Measurements from ENCODE around the gene MAFG. TPM values are rescaled to one million over a fixed set of nuclear protein-coding genes. Genes with fewer than 3 reads are reported as not detected.

MAFG gene
- total and polyA plus RNA-seq, 10 donors, result 3.2 to 41.4 (median 23.4) TPM

GRCh38 chr17:81923302-81924260 is 4.0 kb downstream of the MAFG start:
- TF ChIP-seq POLR2A (IDR thresholded peaks at IDR 0.05), result no peak
- TF ChIP-seq POLR2AphosphoS5 (IDR thresholded peaks at IDR 0.05), result peak; percentile 8 to 77 (median 49)
- peak overlapping the region in 7 of 8 donors; percentile 71 to 98 (median 95) for H3K27ac ChIP-seq
- 20 to 30% (median 23%) methylated on average over 20 to 32 of the region's 32 CpGs for WGBS, 5 donors
- no peaks in the 10 kb centered on the region for H3K9me3 ChIP-seq
- H3K36me3 ChIP-seq, result peaks cover 0 to 42% (median 20%) of the 10 kb centered on the region in 6 donors
- peaks cover 0 to 8% (median 6%) of the 10 kb centered on the region in 7 donors for H3K27me3 ChIP-seq (replicated peaks in 1 of 7)
- peak; percentile 92 for DNase-seq
- intact Hi-C loops (cut with DNase I; ENCODE audit: low total_unique reads), result no loop called here
- peak overlapping the region in 6 of 8 donors; percentile 9 to 61 (median 31) for H3K4me3 ChIP-seq
- H3K4me1 ChIP-seq, result peaks cover 25 to 95% (median 74%) of the 10 kb centered on the region in 6 donors

DNA sequence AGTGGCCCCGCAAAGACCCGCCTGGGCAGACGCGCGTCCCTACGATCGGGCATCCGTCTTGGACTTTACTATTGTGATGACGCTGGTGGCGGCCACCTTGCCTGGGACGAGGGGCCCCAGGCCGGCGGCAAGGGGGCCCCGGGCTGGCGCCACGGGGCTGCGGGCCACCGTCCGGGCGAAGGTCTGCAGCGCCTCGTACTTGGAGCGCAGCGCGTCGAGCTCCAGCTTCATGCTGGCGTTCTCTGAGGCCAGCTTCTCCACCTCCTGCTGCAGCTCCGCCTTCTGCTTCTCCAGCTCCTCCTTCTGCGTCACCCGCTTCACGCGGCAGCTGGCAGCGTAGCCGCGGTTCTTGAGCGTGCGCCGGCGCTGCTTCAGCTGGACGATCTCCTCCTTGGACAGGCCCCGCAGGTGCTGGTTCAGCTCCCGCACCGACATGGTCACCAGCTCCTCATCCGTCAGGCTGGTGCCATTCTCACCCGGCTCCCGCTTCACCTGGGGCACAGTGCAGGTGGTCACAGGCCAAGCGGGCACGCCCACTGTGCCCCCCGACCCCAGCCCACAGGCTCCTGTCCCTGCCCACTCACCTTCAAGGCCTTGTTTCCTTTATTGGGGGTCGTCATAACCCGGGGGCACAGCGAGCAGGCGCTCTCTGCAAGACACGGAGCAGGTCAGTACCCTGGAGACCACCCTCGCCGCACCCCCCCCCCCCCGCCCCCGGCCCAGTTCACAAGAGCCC is 4.8 kb downstream of the MAFG start:
- 82 to 85% (median 84%) methylated on average over 54 to 58 of the region's 58 CpGs for WGBS, 5 donors
- Histone ChIP-seq H3K27ac (peak overlapping the region in 6 of 8 donors; percentile 71 to 98 (median 96)), H3K4me3 (peak overlapping the region in 5 of 8 donors; percentile 20 to 61 (median 34)), H3K36me3 (peaks cover 0 to 42% (median 20%) of the 10 kb centered on the region in 6 donors), H3K27me3 (replicated peaks in 1 of 7) (no peaks in the 10 kb centered on the region), H3K9me3 (no peaks in the 10 kb centered on the region), H3K4me1 (peaks cover 30 to 93% (median 72%) of the 10 kb centered on the region in 6 donors)
- intact Hi-C loops (cut with DNase I; ENCODE audit: low total_unique reads), result no loop called here
- DNase-seq, result no peak
- TF ChIP-seq POLR2A (IDR thresholded peaks at IDR 0.05) (no peak), POLR2AphosphoS5 (IDR thresholded peaks at IDR 0.05) (peak in 2 of 3 donors; percentile 5 to 51)

GRCh38 chr17:81921996-81922565 is 5.5 kb downstream of the MAFG start:
- H3K4me3 ChIP-seq, result peak overlapping the region in 2 of 8 donors; percentile 39 to 61
- intact Hi-C loops (cut with DNase I; ENCODE audit: low total_unique reads), result no loop called here
- DNase-seq, result no peak
- TF ChIP-seq POLR2A (IDR thresholded peaks at IDR 0.05) (no peak), CTCF (IDR thresholded peaks at IDR 0.05 in 8 of 11, conservative IDR thresholded peaks at IDR 0.05 in 3 of 11) (no peak), POLR2AphosphoS5 (IDR thresholded peaks at IDR 0.05) (no peak)
- H3K36me3 ChIP-seq, result peaks cover 0 to 42% (median 20%) of the 10 kb centered on the region in 6 donors
- peak overlapping the region in 6 of 8 donors; percentile 46 to 98 (median 96) for H3K27ac ChIP-seq
- WGBS, 5 donors, result 91 to 95% (median 93%) methylated on average over 23 of the region's 23 CpGs
- peaks cover 34 to 97% (median 77%) of the 10 kb centered on the region in 6 donors for H3K4me1 ChIP-seq
- H3K27me3 ChIP-seq (replicated peaks in 1 of 7), result no peaks in the 10 kb centered on the region
- no peaks in the 10 kb centered on the region for H3K9me3 ChIP-seq

- WGBS, 5 donors, result 48 to 85% (median 57%) methylated on average over 3 of the region's 3 CpGs
- no peak for DNase-seq
- Histone ChIP-seq H3K27ac (peak overlapping the region in 7 of 8 donors; percentile 0 to 98 (median 95)), H3K9me3 (no peaks in the 10 kb centered on the region), H3K4me1 (peaks cover 39 to 97% (median 81%) of the 10 kb centered on the region in 6 donors), H3K4me3 (no peak overlapping the region), H3K36me3 (peaks cover 0 to 42% (median 20%) of the 10 kb centered on the region in 6 donors), H3K27me3 (replicated peaks in 1 of 7) (no peaks in the 10 kb centered on the region)
- TF ChIP-seq POLR2A (IDR thresholded peaks at IDR 0.05) (no peak), CTCF (IDR thresholded peaks at IDR 0.05 in 8 of 11, conservative IDR thresholded peaks at IDR 0.05 in 3 of 11) (no peak), POLR2AphosphoS5 (IDR thresholded peaks at IDR 0.05) (no peak)
- intact Hi-C loops (cut with DNase I; ENCODE audit: low total_unique reads), result no loop called here
These were observed 6.0 kb downstream of the MAFG start for GRCh38 chr17:81921537-81921862.
